Measurements from ENCODE around the gene RSPH6A.
"Not testable (repeated sequence)": the region's sequence is repeated elsewhere in the genome, so short reads cannot be mapped to it uniquely, and the experiment has no call there.

- not testable (repeated sequence) for TF ChIP-seq SIN3A (IDR thresholded peaks at IDR 0.05; ENCODE audit: low read depth, low read length); RAD21 (IDR thresholded peaks at IDR 0.05; ENCODE audit: insufficient read depth, low read depth, low read length); ZNF592 (IDR thresholded peaks at IDR 0.05); SMC3 (IDR thresholded peaks at IDR 0.05; ENCODE audit: borderline replicate concordance, low read length); ZNF384 (IDR thresholded peaks at IDR 0.05; ENCODE audit: borderline replicate concordance, low read depth, low read length); CTCF (IDR thresholded peaks at IDR 0.05 in 2 of 3, conservative IDR thresholded peaks at IDR 0.05 in 1 of 3; ENCODE audit: control insufficient read depth in 2 of 3, extremely low read depth in 1 of 3, insufficient read depth in 1 of 3, low read depth in 3 of 3, low read length in 3 of 3)
Measured at GRCh38 chr19:45751483-45751882, 63.6 kb downstream of the RSPH6A start.
